Breast epithelium (tissue), 4 donors: ENCODE data around the gene TGFBI. TPM values are rescaled to one million over a fixed set of nuclear protein-coding genes. Genes with fewer than 3 reads are reported as not detected.
A peak's percentile ranks its signal among the peaks of the same experiment; 100 is the strongest.

Experiments used
- DNase-seq, 2 donors: peaks; one replicate each; pipeline ENCODE4 v3.0.0-alpha.2; 2019; ENCODE audit warnings: low spot score in 2 of 2
- H3K27ac ChIP-seq, 2 donors: fragments of 200-600 bp; sonication (generic) in 1 of 2; one replicate each; pipeline ENCODE4 v1.5.1; 2016 to 2019; ENCODE audit warnings: mild to moderate bottlenecking in 1 of 2
- H3K27me3 ChIP-seq, 2 donors: fragments of 200-600 bp; sonication (generic) in 1 of 2; one replicate each; pipeline versions ENCODE4 v1.5.1 to v1.6.0; 2017 to 2019; ENCODE audit warnings: control low read depth in 1 of 2, mild to moderate bottlenecking in 1 of 2
- H3K36me3 ChIP-seq: fragments of 200-600 bp; one replicate; pipeline ENCODE4 v1.5.1; 2019
- H3K4me1 ChIP-seq, 2 donors: fragments of 200-600 bp; sonication (generic); one replicate each; pipeline ENCODE4 v1.5.1; 2016 to 2019; ENCODE audit warnings: control low read depth in 1 of 2
- H3K4me3 ChIP-seq, 3 donors: fragments of 200-600 bp; sonication (generic); 1 replicate in 2 of 3; 2 replicates in 1 of 3; pipeline ENCODE4 v1.5.1; 2016 to 2019; ENCODE audit warnings: mild to moderate bottlenecking in 3 of 3, moderate library complexity in 2 of 3
- H3K9me3 ChIP-seq, 2 donors: fragments of 200-600 bp; sonication (generic) in 1 of 2; one replicate each; pipeline ENCODE4 v1.5.1; 2016 to 2019; ENCODE audit warnings: control low read depth in 1 of 2
- CTCF ChIP-seq, 3 donors: fragments of 450-650 bp; IDR thresholded peaks; one replicate each; pipeline ENCODE4 v1.5.1; 2016 to 2017; ENCODE audit warnings: antibody characterized with exemption in 3 of 3, mild to moderate bottlenecking in 3 of 3, moderate library complexity in 3 of 3
- POLR2A ChIP-seq: fragments of 450-650 bp; IDR thresholded peaks from one replicate; pipeline ENCODE4 v1.6.1; 2016; ENCODE audit warnings: antibody characterized with exemption, mild to moderate bottlenecking, moderate library complexity
- POLR2AphosphoS5 ChIP-seq, 3 donors: sonication (generic); formaldehyde crosslinking; IDR thresholded peaks; one replicate each; pipeline ENCODE4 v1.6.1; 2017; ENCODE audit warnings: antibody characterized with exemption in 3 of 3
- intact Hi-C: fragments of 100-400 bp; cut with DNase I; formaldehyde crosslinking; loops from one replicate; pipeline ENCODE4 v1.15.1; 2023; ENCODE audit warnings: low total_unique reads
- total RNA-seq, 3 donors: library from RNA; depleted of rRNA; stranded (reverse); fragments of >200 nt; gene quantifications; one replicate each; pipeline ENCODE4 v1.1.0, GENCODE V29; 2016

The TGFBI gene
- total RNA-seq, 3 donors from 2014 or later: 40.4 to 145 (median 45.2) TPM

GRCh38 chr5:135997673-135998335 is 31.0 kb upstream of the TGFBI start:
- DNase-seq: no peak
- no peak for TF ChIP-seq POLR2AphosphoS5 (IDR thresholded peaks at IDR 0.05)
- no peak for TF ChIP-seq CTCF (IDR thresholded peaks at IDR 0.05)
- no peak for TF ChIP-seq POLR2A
- intact Hi-C loops: no loop called here

GRCh38 chr5:135998889-135999288 is 29.9 kb upstream of the TGFBI start:
- no peak for TF ChIP-seq POLR2AphosphoS5 (IDR thresholded peaks at IDR 0.05)
- no peak for TF ChIP-seq POLR2A
- TF ChIP-seq CTCF (IDR thresholded peaks at IDR 0.05): no peak
- no peaks in the 10 kb centered on the region for H3K4me1 ChIP-seq
- no peak overlapping the region for H3K4me3 ChIP-seq
- DNase-seq: no peak
- H3K9me3 ChIP-seq: no peaks in the 10 kb centered on the region
- no peaks in the 10 kb centered on the region for H3K27me3 ChIP-seq
- intact Hi-C loops: no loop called here
- no peak overlapping the region for H3K27ac ChIP-seq
- H3K36me3 ChIP-seq: no peaks in the 10 kb centered on the region

More at GRCh38 chr5:135997673-135998335, 31.0 kb upstream of the TGFBI start:
- no peak overlapping the region for H3K27ac ChIP-seq
- H3K9me3 ChIP-seq: no peaks in the 10 kb centered on the region
- H3K27me3 ChIP-seq: no peaks in the 10 kb centered on the region
- no peaks in the 10 kb centered on the region for H3K36me3 ChIP-seq
- no peaks in the 10 kb centered on the region for H3K4me1 ChIP-seq
- no peak overlapping the region for H3K4me3 ChIP-seq

- Histone ChIP-seq H3K9me3 (no peaks in the 10 kb centered on the region), H3K36me3 (no peaks in the 10 kb centered on the region), H3K4me3 (no peak overlapping the region), H3K4me1 (no peaks in the 10 kb centered on the region), H3K27me3 (no peaks in the 10 kb centered on the region), H3K27ac (no peak overlapping the region)
- no peak for DNase-seq
- TF ChIP-seq CTCF (IDR thresholded peaks at IDR 0.05) (no peak), POLR2AphosphoS5 (IDR thresholded peaks at IDR 0.05) (no peak), POLR2A (no peak)
- intact Hi-C loops: no loop called here
Measured at GRCh38 chr5:135999406-136000139, 29.2 kb upstream of the TGFBI start.

GRCh38 chr5:136000147-136000546 is 28.6 kb upstream of the TGFBI start:
- Histone ChIP-seq H3K27ac (no peak overlapping the region), H3K36me3 (no peaks in the 10 kb centered on the region), H3K27me3 (no peaks in the 10 kb centered on the region), H3K9me3 (no peaks in the 10 kb centered on the region), H3K4me1 (no peaks in the 10 kb centered on the region), H3K4me3 (no peak overlapping the region)
- no peak for DNase-seq
- TF ChIP-seq POLR2A: no peak
- no peak for TF ChIP-seq CTCF (IDR thresholded peaks at IDR 0.05)
- intact Hi-C loops: no loop called here

GRCh38 chr5:136000932-136001331 is 27.9 kb upstream of the TGFBI start:
- intact Hi-C loops: no loop called here

More at GRCh38 chr5:136000932-136001331, 27.9 kb upstream of the TGFBI start:
- H3K36me3 ChIP-seq: no peaks in the 10 kb centered on the region
- H3K27me3 ChIP-seq: no peaks in the 10 kb centered on the region
- H3K4me1 ChIP-seq: no peaks in the 10 kb centered on the region
- TF ChIP-seq POLR2A (no peak), CTCF (IDR thresholded peaks at IDR 0.05) (no peak), POLR2AphosphoS5 (IDR thresholded peaks at IDR 0.05) (no peak)
- H3K27ac ChIP-seq: peak overlapping the region in 1 of 2 donors; percentile 52
- no peak overlapping the region for H3K4me3 ChIP-seq
- no peak for DNase-seq
- H3K9me3 ChIP-seq: no peaks in the 10 kb centered on the region
